AG04450 (cell line): ENCODE results near the gene MS4A13. TPM values are rescaled to one million over a fixed set of nuclear protein-coding genes. Genes with fewer than 3 reads are reported as not detected.

Experiments
- CTCF ChIA-PET: fragments of 300-600, 350-600 bp; formaldehyde crosslinking; extraction: SDS; loops from one replicate; lab custom pipeline; 2022; ENCODE audit warnings: antibody characterized with exemption, inconsistent platforms; lab: Charles Lee
- POLR2A ChIA-PET: fragments of 350-600 bp; formaldehyde crosslinking; extraction: SDS; loops from one replicate; lab custom pipeline; 2021; ENCODE audit warnings: antibody characterized with exemption, inconsistent platforms; lab: Yijun Ruan, JAX
- DNase-seq: peaks from one replicate; pipeline ENCODE4 v3.0.0-alpha.2; 2011; ENCODE audit warnings: low read depth, low spot score
- H3K27ac ChIP-seq: one replicate; pipeline ENCODE4 v1.5.1; 2012; ENCODE audit warnings: low read depth, low read length, control low read depth
- H3K27me3 ChIP-seq: one replicate; pipeline ENCODE4 v1.6.0; 2012; ENCODE audit warnings: low read length; ENCODE audit not compliant: control insufficient read depth, insufficient read depth
- H3K4me3 ChIP-seq: 2 replicates; pipeline ENCODE4 v1.5.1; 2011; ENCODE audit warnings: mild to moderate bottlenecking, low read depth, low read length, control low read depth
- H3K9me3 ChIP-seq: 2 replicates; pipeline ENCODE4 v1.5.1; 2012; ENCODE audit warnings: low read length; ENCODE audit not compliant: control insufficient read depth, insufficient read depth
- CTCF ChIP-seq: IDR thresholded peaks from 2 replicates; pipeline ENCODE4 v1.5.1; 2011; ENCODE audit warnings: low read depth, low read length, control low read depth, inconsistent platforms
- polyA plus RNA-seq: library from polyadenylated mRNA; depleted of rRNA; stranded (reverse); fragments of >200 nt; gene quantifications from 2 replicates; pipeline ENCODE4 v1.2.3, GENCODE V29; 2011

Gene MS4A13
- polyA plus RNA-seq, 1 experiment: not detected

DNA sequence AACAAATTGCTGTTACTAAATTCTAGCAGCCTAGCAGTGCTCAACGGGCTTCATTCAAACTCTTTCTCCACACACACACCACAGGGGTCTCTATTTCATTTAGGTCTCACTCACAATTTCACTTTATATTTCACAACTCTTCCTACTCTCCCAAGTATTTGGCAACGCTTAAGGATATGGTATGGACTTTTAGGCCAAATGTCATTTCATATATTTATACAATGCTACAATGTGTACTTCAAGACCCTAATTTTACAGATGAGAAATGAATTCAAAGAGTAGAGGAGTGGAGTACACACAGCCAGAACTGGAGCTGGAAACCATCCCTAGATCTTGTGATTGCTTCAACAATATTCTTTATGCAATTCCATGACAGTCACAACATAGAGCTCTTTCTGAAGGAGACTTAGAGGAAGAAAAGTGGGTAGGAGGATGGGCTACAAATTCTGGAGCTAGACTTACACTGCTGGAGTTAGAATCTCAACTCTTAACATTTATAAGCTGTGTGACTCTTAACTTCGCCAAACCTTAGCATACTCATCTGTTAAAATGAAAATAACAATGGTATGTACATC, 2.5 kb upstream of the MS4A13 start:
- H3K27me3 ChIP-seq: no peaks in the 10 kb centered on the region
- peaks cover 11% of the 10 kb centered on the region for H3K9me3 ChIP-seq
- H3K27ac ChIP-seq: no peak overlapping the region
- CTCF ChIA-PET: no interaction called here
- TF ChIP-seq CTCF: no peak
- POLR2A ChIA-PET: no interaction called here
- H3K4me3 ChIP-seq: no peak overlapping the region
- no peak for DNase-seq

GRCh38 chr11:60513496-60514460, 1.4 kb upstream of the MS4A13 start:
- POLR2A ChIA-PET: no interaction called here
- CTCF ChIA-PET: no interaction called here

DNA sequence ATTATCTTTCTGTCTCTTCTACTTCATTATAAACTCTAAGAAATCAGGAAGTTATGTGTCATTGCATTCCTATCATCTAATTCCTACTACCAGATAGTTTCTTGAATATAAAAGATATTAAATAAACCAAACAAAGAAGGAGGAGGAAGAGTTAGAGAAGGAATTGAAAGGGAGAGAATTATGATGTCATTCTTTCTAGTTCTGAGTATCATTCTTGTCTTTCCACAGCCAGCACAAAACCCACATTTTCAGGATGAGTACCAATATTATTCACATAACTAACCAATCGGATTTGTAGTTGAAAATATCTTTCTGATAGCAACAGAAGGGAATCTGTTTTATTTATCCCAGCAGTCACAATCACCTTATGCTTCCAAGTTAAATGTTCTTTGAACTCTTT, 13.3 kb downstream of the MS4A13 start:
- DNase-seq: no peak
- Histone ChIP-seq H3K27ac (no peak overlapping the region), H3K4me3 (no peak overlapping the region), H3K27me3 (no peaks in the 10 kb centered on the region), H3K9me3 (peaks cover 2% of the 10 kb centered on the region; the same call in 1 of the 2 replicates)
- ChIA-PET POLR2A (no interaction called here), CTCF (no interaction called here)
- TF ChIP-seq CTCF: no peak

More at GRCh38 chr11:60513496-60514460, 1.4 kb upstream of the MS4A13 start:
- DNase-seq: no peak
- Histone ChIP-seq H3K9me3 (peaks cover 11% of the 10 kb centered on the region), H3K4me3 (no peak overlapping the region), H3K27ac (no peak overlapping the region), H3K27me3 (no peaks in the 10 kb centered on the region)
- no peak for TF ChIP-seq CTCF

GRCh38 chr11:60528934-60529333, 13.7 kb downstream of the MS4A13 start:
- TF ChIP-seq CTCF: no peak
- peaks cover 2% of the 10 kb centered on the region; the same call in 1 of the 2 replicates for H3K9me3 ChIP-seq
- POLR2A ChIA-PET: no interaction called here
- H3K4me3 ChIP-seq: no peak overlapping the region
- H3K27me3 ChIP-seq: no peaks in the 10 kb centered on the region
- no peak for DNase-seq
- no peak overlapping the region for H3K27ac ChIP-seq
- CTCF ChIA-PET: no interaction called here
